ENCODE measurements around the gene ATP1A2.
A peak's percentile ranks its signal among the peaks of the same experiment; 100 is the strongest.

Gene ATP1A2

GRCh38 chr1:160094291-160094625, 21.3 kb upstream of the ATP1A2 start:
- Histone ChIP-seq H3K4me1 (ENCODE audit: control insufficient read depth in 1 of 2, insufficient read depth in 2 of 2, low read length in 2 of 2) (peaks cover 53 to 62% of the 10 kb centered on the region in 2 donors), H3K9ac (ENCODE audit: low read depth in 1 of 2, low read length in 2 of 2) (no peak overlapping the region), H3K36me3 (ENCODE audit: control insufficient read depth in 1 of 2, insufficient read depth in 2 of 2, low read length in 2 of 2) (peaks cover 18 to 42% of the 10 kb centered on the region in 2 donors), H3K9me3 (ENCODE audit: control insufficient read depth in 1 of 2, low read length in 2 of 2) (no peaks in the 10 kb centered on the region), H3K4me3 (ENCODE audit: low read depth in 1 of 2, low read length in 2 of 2) (peak overlapping the region; percentile 21 to 33), H3K27ac (ENCODE audit: low read depth, low read length) (peak overlapping the region; percentile 30), H3K27me3 (ENCODE audit: control insufficient read depth in 1 of 2, insufficient read depth in 2 of 2, low read length in 2 of 2) (no peaks in the 10 kb centered on the region)

GRCh38 chr1:160094806-160095205, 20.8 kb upstream of the ATP1A2 start:
- H3K27me3 ChIP-seq (ENCODE audit: control insufficient read depth in 1 of 2, insufficient read depth in 2 of 2, low read length in 2 of 2): no peaks in the 10 kb centered on the region
- peaks cover 18 to 42% of the 10 kb centered on the region in 2 donors for H3K36me3 ChIP-seq (ENCODE audit: control insufficient read depth in 1 of 2, insufficient read depth in 2 of 2, low read length in 2 of 2)
- H3K4me1 ChIP-seq (ENCODE audit: control insufficient read depth in 1 of 2, insufficient read depth in 2 of 2, low read length in 2 of 2): peaks cover 57 to 67% of the 10 kb centered on the region in 2 donors
- no peak overlapping the region for H3K9ac ChIP-seq (ENCODE audit: low read depth in 1 of 2, low read length in 2 of 2)
- no peaks in the 10 kb centered on the region for H3K9me3 ChIP-seq (ENCODE audit: control insufficient read depth in 1 of 2, low read length in 2 of 2)
- H3K27ac ChIP-seq (ENCODE audit: low read depth, low read length): no peak overlapping the region
- peak overlapping the region in 1 of 2 donors; percentile 33 for H3K4me3 ChIP-seq (ENCODE audit: low read depth in 1 of 2, low read length in 2 of 2)

- Histone ChIP-seq H3K9ac (ENCODE audit: low read depth in 1 of 2, low read length in 2 of 2) (peak overlapping the region in 1 of 2 donors; percentile 9), H3K9me3 (ENCODE audit: control insufficient read depth in 1 of 2, low read length in 2 of 2) (no peaks in the 10 kb centered on the region), H3K27me3 (ENCODE audit: control insufficient read depth in 1 of 2, insufficient read depth in 2 of 2, low read length in 2 of 2) (no peaks in the 10 kb centered on the region), H3K4me1 (ENCODE audit: control insufficient read depth in 1 of 2, insufficient read depth in 2 of 2, low read length in 2 of 2) (peaks cover 57 to 67% of the 10 kb centered on the region in 2 donors), H3K27ac (ENCODE audit: low read depth, low read length) (no peak overlapping the region), H3K36me3 (ENCODE audit: control insufficient read depth in 1 of 2, insufficient read depth in 2 of 2, low read length in 2 of 2) (peaks cover 18 to 41% of the 10 kb centered on the region in 2 donors), H3K4me3 (ENCODE audit: low read depth in 1 of 2, low read length in 2 of 2) (peak overlapping the region in 1 of 2 donors; percentile 25)
Observed at GRCh38 chr1:160095382-160096105, 20.0 kb upstream of the ATP1A2 start.

GRCh38 chr1:160096274-160097116, 19.1 kb upstream of the ATP1A2 start:
- no peaks in the 10 kb centered on the region for H3K27me3 ChIP-seq (ENCODE audit: control insufficient read depth in 1 of 2, insufficient read depth in 2 of 2, low read length in 2 of 2)
- H3K27ac ChIP-seq (ENCODE audit: low read depth, low read length): no peak overlapping the region
- no peaks in the 10 kb centered on the region for H3K9me3 ChIP-seq (ENCODE audit: control insufficient read depth in 1 of 2, low read length in 2 of 2)
- H3K9ac ChIP-seq (ENCODE audit: low read depth in 1 of 2, low read length in 2 of 2): peak overlapping the region; percentile 84 to 91
- H3K4me3 ChIP-seq (ENCODE audit: low read depth in 1 of 2, low read length in 2 of 2): peak overlapping the region; percentile 84 to 87
- H3K4me1 ChIP-seq (ENCODE audit: control insufficient read depth in 1 of 2, insufficient read depth in 2 of 2, low read length in 2 of 2): peaks cover 61 to 73% of the 10 kb centered on the region in 2 donors
- H3K36me3 ChIP-seq (ENCODE audit: control insufficient read depth in 1 of 2, insufficient read depth in 2 of 2, low read length in 2 of 2): peaks cover 13 to 31% of the 10 kb centered on the region in 2 donors

- H3K27ac ChIP-seq (ENCODE audit: low read depth, low read length): no peak overlapping the region
- no peaks in the 10 kb centered on the region for H3K27me3 ChIP-seq (ENCODE audit: control insufficient read depth in 1 of 2, insufficient read depth in 2 of 2, low read length in 2 of 2)
- peaks cover 62 to 69% of the 10 kb centered on the region in 2 donors for H3K4me1 ChIP-seq (ENCODE audit: control insufficient read depth in 1 of 2, insufficient read depth in 2 of 2, low read length in 2 of 2)
- H3K4me3 ChIP-seq (ENCODE audit: low read depth in 1 of 2, low read length in 2 of 2): peak overlapping the region; percentile 84 to 87
- H3K9me3 ChIP-seq (ENCODE audit: control insufficient read depth in 1 of 2, low read length in 2 of 2): no peaks in the 10 kb centered on the region
- H3K36me3 ChIP-seq (ENCODE audit: control insufficient read depth in 1 of 2, insufficient read depth in 2 of 2, low read length in 2 of 2): peaks cover 6 to 23% of the 10 kb centered on the region in 2 donors
- H3K9ac ChIP-seq (ENCODE audit: low read depth in 1 of 2, low read length in 2 of 2): peak overlapping the region; percentile 84 to 91
Observed at GRCh38 chr1:160097151-160097910, 18.2 kb upstream of the ATP1A2 start.

- Histone ChIP-seq H3K36me3 (ENCODE audit: control insufficient read depth in 1 of 2, insufficient read depth in 2 of 2, low read length in 2 of 2) (peaks cover 0 to 15% of the 10 kb centered on the region in 2 donors), H3K4me1 (ENCODE audit: control insufficient read depth in 1 of 2, insufficient read depth in 2 of 2, low read length in 2 of 2) (peaks cover 54 to 60% of the 10 kb centered on the region in 2 donors), H3K9ac (ENCODE audit: low read depth in 1 of 2, low read length in 2 of 2) (peak within 1 kb of the TSS; percentile 91 to 93), H3K9me3 (ENCODE audit: control insufficient read depth in 1 of 2, low read length in 2 of 2) (no peaks in the 10 kb centered on the region), H3K27ac (ENCODE audit: low read depth, low read length) (peak within 1 kb of the TSS; percentile 72), H3K27me3 (ENCODE audit: control insufficient read depth in 1 of 2, insufficient read depth in 2 of 2, low read length in 2 of 2) (no peaks in the 10 kb centered on the region), H3K4me3 (ENCODE audit: low read depth in 1 of 2, low read length in 2 of 2) (peak within 1 kb of the TSS; percentile 85 to 87)
Observed at GRCh38 chr1:160097911-160098851, 17.4 kb upstream of the ATP1A2 start, which contains the start of gene IGSF8. Gene IGSF8 (minus strand): TSS chr1:160098619. CDS start chr1:160098472, 147 bp downstream.

- Histone ChIP-seq H3K9me3 (ENCODE audit: control insufficient read depth in 1 of 2, low read length in 2 of 2) (no peaks in the 10 kb centered on the region), H3K4me1 (ENCODE audit: control insufficient read depth in 1 of 2, insufficient read depth in 2 of 2, low read length in 2 of 2) (peaks cover 46 to 55% of the 10 kb centered on the region in 2 donors), H3K4me3 (ENCODE audit: low read depth in 1 of 2, low read length in 2 of 2) (peak overlapping the region; percentile 81 to 85), H3K27me3 (ENCODE audit: control insufficient read depth in 1 of 2, insufficient read depth in 2 of 2, low read length in 2 of 2) (no peaks in the 10 kb centered on the region), H3K9ac (ENCODE audit: low read depth in 1 of 2, low read length in 2 of 2) (peak overlapping the region; percentile 83 to 93), H3K36me3 (ENCODE audit: control insufficient read depth in 1 of 2, insufficient read depth in 2 of 2, low read length in 2 of 2) (peaks cover 0 to 8% of the 10 kb centered on the region in 2 donors), H3K27ac (ENCODE audit: low read depth, low read length) (peak overlapping the region; percentile 72)
Observed at GRCh38 chr1:160098852-160099561, 16.6 kb upstream of the ATP1A2 start.

GRCh38 chr1:160099716-160100375, 15.7 kb upstream of the ATP1A2 start:
- no peak overlapping the region for H3K27ac ChIP-seq (ENCODE audit: low read depth, low read length)
- H3K27me3 ChIP-seq (ENCODE audit: control insufficient read depth in 1 of 2, insufficient read depth in 2 of 2, low read length in 2 of 2): no peaks in the 10 kb centered on the region
- H3K9ac ChIP-seq (ENCODE audit: low read depth in 1 of 2, low read length in 2 of 2): peak overlapping the region in 1 of 2 donors; percentile 93
- no peaks in the 10 kb centered on the region for H3K9me3 ChIP-seq (ENCODE audit: control insufficient read depth in 1 of 2, low read length in 2 of 2)
- H3K4me1 ChIP-seq (ENCODE audit: control insufficient read depth in 1 of 2, insufficient read depth in 2 of 2, low read length in 2 of 2): peaks cover 39 to 54% of the 10 kb centered on the region in 2 donors
- peaks cover 0 to 3% of the 10 kb centered on the region in 2 donors for H3K36me3 ChIP-seq (ENCODE audit: control insufficient read depth in 1 of 2, insufficient read depth in 2 of 2, low read length in 2 of 2)
- no peak overlapping the region for H3K4me3 ChIP-seq (ENCODE audit: low read depth in 1 of 2, low read length in 2 of 2)
